GM12864 (cell line): ENCODE data around the gene AKNA.

Experiments used
- DNase-seq: peaks from one replicate; pipeline ENCODE4 v3.0.0-alpha.2; 2011; ENCODE audit warnings: low read depth
- H3K4me3 ChIP-seq: 2 replicates; pipeline ENCODE4 v1.5.1; 2011; ENCODE audit warnings: mild to moderate bottlenecking, low read depth, low read length, control low read depth
- CTCF ChIP-seq: IDR thresholded peaks from 2 replicates; pipeline ENCODE4 v1.5.1; 2011; ENCODE audit warnings: low read depth, mild to moderate bottlenecking, moderate library complexity, low read length, control low read depth, inconsistent platforms; ENCODE audit errors: missing control alignments

AKNA gene

GRCh38 chr9:114426046-114426948, 38.5 kb upstream of the AKNA start:
- DNase-seq: no peak
- H3K4me3 ChIP-seq: no peak overlapping the region
- no peak for TF ChIP-seq CTCF

DNA sequence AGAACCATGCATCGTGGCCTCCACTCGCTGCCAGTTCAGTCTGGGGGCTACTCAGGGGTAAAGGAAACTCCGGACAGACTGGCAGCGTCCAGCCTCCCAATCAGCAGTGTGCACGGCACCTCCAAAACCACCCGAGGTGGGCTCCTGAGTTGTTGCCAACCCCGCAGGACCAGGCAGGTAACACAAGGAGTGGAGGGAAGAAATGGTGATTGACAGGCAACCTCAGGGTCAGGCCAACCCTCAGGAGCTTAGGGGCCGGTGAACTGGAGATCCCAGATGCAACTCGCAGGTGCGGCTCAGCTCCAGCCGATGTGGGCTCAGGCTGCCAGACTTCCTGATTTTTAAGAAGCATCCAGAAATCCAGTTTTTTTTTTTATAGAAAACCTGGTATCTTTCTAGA, 37.3 kb upstream of the AKNA start:
- no peak for DNase-seq
- no peak for TF ChIP-seq CTCF
- no peak overlapping the region for H3K4me3 ChIP-seq

GRCh38 chr9:114424126-114424525, 36.3 kb upstream of the AKNA start:
- H3K4me3 ChIP-seq: no peak overlapping the region
- TF ChIP-seq CTCF: no peak
- DNase-seq: no peak

GRCh38 chr9:114423181-114423580, 35.4 kb upstream of the AKNA start:
- no peak for DNase-seq
- no peak overlapping the region for H3K4me3 ChIP-seq
- no peak for TF ChIP-seq CTCF

- TF ChIP-seq CTCF: no peak
- no peak for DNase-seq
- H3K4me3 ChIP-seq: no peak overlapping the region
These were observed 33.4 kb upstream of the AKNA start for GRCh38 chr9:114421147-114421546.

DNA sequence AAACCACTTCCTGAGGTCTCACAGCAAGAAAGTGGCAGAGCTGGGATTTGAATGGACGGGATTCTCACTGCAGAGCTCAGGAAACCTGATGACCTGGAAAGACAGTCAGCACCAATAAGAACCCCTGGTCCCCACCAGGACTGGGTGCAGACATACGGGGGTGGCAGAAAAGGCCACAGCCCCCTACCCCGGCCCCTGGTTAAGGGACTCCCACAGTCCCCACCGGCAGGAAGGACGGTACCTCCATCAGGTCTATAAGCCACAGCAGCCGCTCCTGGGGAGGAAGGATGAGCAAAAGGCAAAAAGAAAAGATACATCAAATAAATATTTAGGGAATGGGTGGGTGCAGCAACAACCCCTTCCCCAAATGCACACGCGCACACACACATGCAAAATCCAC, 32.0 kb upstream of the AKNA start:
- DNase-seq: no peak
- no peak overlapping the region for H3K4me3 ChIP-seq
- no peak for TF ChIP-seq CTCF

DNA sequence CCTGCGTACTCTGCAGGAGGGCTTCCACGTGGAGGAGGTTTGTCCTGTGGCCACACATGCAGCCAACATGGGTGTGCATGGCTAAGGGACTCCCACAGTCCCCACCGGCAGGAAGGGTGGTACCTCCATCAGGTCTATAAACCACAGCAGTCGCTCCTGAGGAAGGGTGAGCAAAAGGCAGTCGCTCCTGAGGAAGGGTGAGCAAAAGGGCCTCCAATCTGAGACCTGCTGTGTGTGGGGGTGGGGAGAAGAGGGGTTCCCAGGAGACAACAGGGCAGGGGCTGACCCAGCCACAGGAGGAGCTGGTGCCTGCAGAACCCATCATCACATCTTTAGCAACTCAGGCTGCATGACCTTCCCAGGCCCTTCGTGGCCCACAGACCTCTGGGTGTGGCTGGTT, 30.3 kb upstream of the AKNA start:
- DNase-seq: no peak
- H3K4me3 ChIP-seq: no peak overlapping the region
- TF ChIP-seq CTCF: no peak
